ENCODE measurements around the gene CPNE5. TPM values are rescaled to one million over a fixed set of nuclear protein-coding genes. Genes with fewer than 3 reads are reported as not detected.

The CPNE5 gene
- total RNA-seq, 1 donor = 0.18 TPM

DNA sequence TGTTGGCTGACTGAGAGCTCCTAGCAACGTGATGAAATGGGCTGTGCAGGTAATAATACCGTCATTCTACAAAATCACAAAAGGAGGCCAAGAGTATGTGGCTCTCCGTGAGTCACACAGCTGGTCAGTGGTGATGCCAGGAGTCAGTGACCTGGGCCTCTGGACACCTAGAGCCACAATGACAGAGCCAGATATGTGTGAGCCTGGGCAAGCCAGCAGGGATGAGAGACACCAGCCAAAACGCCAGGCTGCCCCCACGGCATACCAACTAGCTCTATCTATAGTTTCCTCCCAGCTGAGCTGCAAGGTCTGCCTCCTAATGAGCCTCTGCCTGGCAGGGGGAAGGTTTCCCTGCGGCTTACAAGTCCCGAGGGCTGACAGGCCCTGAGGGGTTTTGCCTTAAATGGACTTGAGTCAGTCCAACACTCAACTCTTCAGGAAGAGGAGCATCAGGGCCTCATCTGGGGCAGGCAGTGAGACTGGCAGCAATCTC, 70.0 kb downstream of the CPNE5 start:
- TF ChIP-seq, protein P1, sequence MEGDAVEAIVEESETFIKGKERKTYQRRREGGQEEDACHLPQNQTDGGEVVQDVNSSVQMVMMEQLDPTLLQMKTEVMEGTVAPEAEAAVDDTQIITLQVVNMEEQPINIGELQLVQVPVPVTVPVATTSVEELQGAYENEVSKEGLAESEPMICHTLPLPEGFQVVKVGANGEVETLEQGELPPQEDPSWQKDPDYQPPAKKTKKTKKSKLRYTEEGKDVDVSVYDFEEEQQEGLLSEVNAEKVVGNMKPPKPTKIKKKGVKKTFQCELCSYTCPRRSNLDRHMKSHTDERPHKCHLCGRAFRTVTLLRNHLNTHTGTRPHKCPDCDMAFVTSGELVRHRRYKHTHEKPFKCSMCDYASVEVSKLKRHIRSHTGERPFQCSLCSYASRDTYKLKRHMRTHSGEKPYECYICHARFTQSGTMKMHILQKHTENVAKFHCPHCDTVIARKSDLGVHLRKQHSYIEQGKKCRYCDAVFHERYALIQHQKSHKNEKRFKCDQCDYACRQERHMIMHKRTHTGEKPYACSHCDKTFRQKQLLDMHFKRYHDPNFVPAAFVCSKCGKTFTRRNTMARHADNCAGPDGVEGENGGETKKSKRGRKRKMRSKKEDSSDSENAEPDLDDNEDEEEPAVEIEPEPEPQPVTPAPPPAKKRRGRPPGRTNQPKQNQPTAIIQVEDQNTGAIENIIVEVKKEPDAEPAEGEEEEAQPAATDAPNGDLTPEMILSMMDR (IDR thresholded peaks at IDR 0.05; ENCODE audit: insufficient read depth, low read length) = no peak
- no peak overlapping the region for H3K4me3 ChIP-seq (ENCODE audit: low read depth, low read length)
- DNase-seq (ENCODE audit: low read depth) = no peak

DNA sequence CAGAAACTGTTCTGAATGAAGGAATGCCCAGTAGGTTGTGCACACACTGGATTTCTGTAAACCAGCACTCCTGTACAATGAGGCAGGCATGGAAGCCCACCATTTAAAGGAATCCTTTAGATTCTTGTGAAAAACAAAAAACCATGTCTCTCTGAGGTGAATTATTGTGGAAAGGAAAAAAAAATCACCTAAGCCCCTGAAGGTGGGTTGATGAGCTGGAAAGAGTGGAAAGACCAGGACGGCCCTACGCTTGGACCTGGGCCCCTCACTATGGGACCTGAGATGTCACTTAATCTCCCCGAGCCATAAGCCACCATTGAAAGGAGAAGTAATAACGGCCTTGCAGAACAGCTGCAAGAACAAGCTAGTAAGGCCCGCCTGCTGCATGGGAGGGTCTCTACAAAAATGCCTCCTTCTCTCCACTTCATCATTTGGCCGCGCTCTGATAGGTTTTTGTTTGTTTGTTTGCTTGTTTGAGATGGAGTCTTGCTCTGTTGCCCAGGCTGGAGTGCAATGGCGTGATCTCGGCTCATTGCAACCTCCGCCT, 72.8 kb downstream of the CPNE5 start:
- H3K4me3 ChIP-seq (ENCODE audit: low read depth, low read length) = no peak overlapping the region
- DNase-seq (ENCODE audit: low read depth) = no peak
- TF ChIP-seq, protein P1 (IDR thresholded peaks at IDR 0.05; ENCODE audit: insufficient read depth, low read length) = no peak

DNA sequence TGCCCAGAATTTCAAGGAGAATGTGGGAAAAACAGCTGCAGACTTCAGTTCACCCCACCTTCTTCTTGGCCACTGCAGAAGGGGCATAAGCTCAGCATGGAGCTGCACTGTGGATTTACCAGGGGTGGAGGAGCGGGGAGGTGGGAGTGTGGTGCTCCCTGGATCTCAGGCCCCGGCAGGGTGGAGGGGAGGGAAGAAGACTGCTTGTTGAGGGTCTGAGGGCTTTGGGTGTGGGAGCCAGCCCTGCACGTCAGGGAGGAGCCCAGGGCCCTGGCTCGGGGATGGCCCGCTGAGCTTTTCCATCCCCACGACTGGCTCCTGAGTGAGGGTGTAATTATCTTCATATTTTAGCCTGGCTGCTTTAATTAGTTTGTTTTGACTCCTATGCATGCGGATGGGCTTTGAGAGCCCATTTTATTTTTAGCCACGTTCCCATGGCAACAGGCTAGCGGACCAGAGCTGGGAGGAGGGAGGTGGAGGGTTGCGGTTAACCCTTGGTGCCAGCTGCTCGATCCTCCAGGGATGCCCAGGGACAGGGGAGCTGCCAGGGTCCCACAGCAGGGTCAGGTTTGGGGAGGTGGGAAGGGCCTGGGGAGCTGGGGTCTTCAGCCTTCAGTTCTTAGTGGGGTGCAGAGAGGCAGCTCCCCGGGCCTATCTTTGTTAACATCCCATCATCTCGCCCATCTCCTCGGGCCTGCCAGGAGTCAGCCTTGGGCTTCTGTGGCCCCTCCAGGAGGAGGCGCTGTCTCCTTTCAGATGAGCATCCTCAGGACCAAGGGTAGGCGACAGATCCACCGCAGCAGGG, 73.4 kb downstream of the CPNE5 start:
- no peak overlapping the region for H3K4me3 ChIP-seq (ENCODE audit: low read depth, low read length)
- peak; percentile 88 for DNase-seq (ENCODE audit: low read depth)
- TF ChIP-seq, protein P1 (IDR thresholded peaks at IDR 0.05; ENCODE audit: insufficient read depth, low read length) = peak; percentile 97

DNA sequence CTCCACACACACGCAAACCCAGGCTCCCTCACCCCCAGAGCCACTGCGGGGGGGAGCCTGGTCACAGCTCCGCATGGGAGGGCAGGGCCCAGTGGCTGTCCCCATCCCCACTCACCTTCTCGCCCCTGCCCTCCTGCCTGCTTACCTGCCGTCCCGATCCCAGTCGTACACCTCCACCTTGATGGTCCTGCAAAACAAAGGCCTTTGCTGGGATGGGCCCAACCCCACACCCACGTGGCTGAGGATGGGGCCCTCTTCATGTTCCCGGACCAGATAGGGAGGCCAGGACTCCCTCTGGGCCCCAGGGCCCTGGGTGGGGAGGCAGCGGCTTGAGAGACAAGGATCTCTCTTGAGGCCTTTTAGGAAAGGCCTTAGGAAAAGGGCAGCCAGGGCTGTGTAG, 74.1 kb downstream of the CPNE5 start:
- no peak overlapping the region for H3K4me3 ChIP-seq (ENCODE audit: low read depth, low read length)
- DNase-seq (ENCODE audit: low read depth) = no peak
- TF ChIP-seq, protein P1 (IDR thresholded peaks at IDR 0.05; ENCODE audit: insufficient read depth, low read length) = no peak

DNA sequence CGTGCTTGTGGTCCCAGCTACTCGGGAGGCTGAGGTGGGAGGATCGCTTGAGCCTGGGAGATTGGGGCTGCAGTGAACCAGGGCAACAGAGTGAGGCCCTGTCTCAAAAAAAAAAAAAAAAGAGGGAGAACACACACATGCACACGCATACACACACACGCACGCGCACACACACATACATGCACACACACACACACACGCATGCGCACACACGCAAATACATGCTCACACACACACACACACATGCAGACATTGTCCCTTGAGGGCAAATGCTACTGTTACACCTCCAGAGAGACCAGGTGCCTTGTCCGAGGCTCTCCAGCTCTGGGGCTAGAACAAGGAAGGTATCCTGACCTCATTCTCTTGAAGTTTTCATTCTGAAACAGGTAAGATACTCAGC, 77.1 kb downstream of the CPNE5 start:
- DNase-seq (ENCODE audit: low read depth) = no peak
- no peak overlapping the region for H3K4me3 ChIP-seq (ENCODE audit: low read depth, low read length)
- TF ChIP-seq, protein P1 (IDR thresholded peaks at IDR 0.05; ENCODE audit: insufficient read depth, low read length) = no peak

DNA sequence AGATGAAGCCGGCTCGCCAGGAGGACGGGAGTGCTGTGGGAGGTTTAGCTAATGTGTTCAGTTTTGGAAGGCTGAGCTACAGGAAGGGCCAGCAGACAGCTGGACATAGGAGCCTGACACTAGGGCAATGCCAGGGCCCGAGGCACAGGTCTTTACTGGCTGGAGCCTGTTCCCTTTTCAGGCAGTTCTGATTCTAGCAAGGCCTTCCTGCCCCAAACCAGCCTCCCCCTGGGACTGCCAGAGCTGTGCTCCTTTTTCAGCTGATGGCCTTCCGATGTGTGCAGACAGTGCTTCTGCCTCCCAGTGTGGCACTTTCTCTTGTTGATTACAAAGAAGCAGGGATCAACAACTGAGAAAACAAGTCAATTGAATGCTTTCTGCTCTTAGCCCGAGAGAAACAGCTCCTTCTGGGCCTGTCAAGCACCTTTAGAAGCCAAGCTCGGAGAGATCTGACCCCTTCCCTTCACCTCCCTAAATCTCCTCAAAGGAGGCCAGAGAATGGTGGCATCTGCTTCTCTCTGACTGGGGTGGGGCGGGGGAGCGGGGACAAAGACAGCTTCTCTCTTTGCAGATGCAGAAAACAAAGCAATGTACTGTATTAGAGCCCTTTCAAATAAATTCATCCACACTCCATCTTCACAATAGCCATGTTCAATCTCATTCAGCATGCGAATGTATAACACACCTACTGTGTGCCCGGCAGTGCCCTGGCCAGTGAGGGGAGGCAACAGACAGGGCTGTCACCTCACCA, 78.4 kb downstream of the CPNE5 start:
- no peak for DNase-seq (ENCODE audit: low read depth)
- TF ChIP-seq, protein P1 (IDR thresholded peaks at IDR 0.05; ENCODE audit: insufficient read depth, low read length) = no peak
- no peak overlapping the region for H3K4me3 ChIP-seq (ENCODE audit: low read depth, low read length)

Data from fibroblast of the aortic adventitia (primary cell).